Fibroblast of villous mesenchyme (primary cell): ENCODE measurements around the gene ADGRB2. TPM values are rescaled to one million over a fixed set of nuclear protein-coding genes. Genes with fewer than 3 reads are reported as not detected.

ENCODE experiments used
- DNase-seq: peaks from one replicate; pipeline ENCODE4 v3.0.0-alpha.2; 2010; ENCODE audit warnings: low read depth
- H3K4me3 ChIP-seq: 2 replicates; pipeline ENCODE4 v1.5.1; 2011; ENCODE audit warnings: low read depth, mild to moderate bottlenecking, low read length
- total RNA-seq: library from RNA; depleted of rRNA; stranded (reverse); fragments of >200 nt; gene quantifications from 2 replicates; pipeline ENCODE4 v1.2.3, GENCODE V29; 2012
- TF ChIP-seq, protein P1 (sequence below): IDR thresholded peaks from 2 replicates; pipeline ENCODE4 v1.5.1; 2012; ENCODE audit warnings: low read depth, mild to moderate bottlenecking, low read length; ENCODE audit not compliant: insufficient read depth

ADGRB2 gene
- total RNA-seq, 1 donor, result 14.2 TPM

DNA sequence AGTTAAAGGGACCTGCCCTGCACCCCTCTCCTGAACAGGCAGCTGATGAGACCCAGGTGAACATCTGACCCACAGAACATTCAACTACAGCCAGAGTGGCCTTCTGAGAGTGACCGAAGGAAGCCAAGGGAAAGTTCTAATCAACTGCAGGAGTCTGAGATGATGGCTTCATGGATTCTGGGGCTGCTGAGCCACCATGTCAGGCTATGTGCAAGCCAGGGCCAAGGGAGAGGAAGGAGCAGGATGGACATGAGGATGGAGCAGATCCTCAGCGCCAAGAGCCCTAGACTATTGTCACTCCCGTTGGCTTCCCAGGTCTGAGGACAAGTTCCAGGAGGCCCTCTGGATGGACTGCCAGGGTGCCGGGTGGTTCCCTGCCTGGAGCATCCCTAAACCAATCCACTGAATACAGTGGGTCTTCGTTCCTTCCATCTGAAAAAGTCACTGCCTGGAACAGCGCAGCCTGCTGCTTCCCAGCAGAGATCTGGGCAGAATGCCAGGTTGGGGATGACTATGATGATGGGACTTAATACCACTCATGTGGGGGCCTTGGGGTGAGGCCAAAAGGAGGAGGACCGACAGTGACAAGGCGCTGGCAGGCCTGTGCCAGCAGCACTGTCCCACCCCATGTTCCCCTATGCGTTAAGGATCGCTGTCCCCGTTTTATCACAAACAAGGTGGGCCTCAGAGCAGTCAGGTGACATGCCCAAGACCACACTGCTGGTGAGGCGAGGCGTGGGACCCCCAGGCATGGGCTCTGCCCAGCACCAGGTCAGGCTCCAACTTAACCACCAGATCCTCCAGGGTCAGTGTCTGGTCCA is 31.9 kb upstream of the ADGRB2 start:
- no peak overlapping the region for H3K4me3 ChIP-seq
- peak; percentile 75 for DNase-seq
- TF ChIP-seq, protein P1, sequence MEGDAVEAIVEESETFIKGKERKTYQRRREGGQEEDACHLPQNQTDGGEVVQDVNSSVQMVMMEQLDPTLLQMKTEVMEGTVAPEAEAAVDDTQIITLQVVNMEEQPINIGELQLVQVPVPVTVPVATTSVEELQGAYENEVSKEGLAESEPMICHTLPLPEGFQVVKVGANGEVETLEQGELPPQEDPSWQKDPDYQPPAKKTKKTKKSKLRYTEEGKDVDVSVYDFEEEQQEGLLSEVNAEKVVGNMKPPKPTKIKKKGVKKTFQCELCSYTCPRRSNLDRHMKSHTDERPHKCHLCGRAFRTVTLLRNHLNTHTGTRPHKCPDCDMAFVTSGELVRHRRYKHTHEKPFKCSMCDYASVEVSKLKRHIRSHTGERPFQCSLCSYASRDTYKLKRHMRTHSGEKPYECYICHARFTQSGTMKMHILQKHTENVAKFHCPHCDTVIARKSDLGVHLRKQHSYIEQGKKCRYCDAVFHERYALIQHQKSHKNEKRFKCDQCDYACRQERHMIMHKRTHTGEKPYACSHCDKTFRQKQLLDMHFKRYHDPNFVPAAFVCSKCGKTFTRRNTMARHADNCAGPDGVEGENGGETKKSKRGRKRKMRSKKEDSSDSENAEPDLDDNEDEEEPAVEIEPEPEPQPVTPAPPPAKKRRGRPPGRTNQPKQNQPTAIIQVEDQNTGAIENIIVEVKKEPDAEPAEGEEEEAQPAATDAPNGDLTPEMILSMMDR, result peak; percentile 5

DNA sequence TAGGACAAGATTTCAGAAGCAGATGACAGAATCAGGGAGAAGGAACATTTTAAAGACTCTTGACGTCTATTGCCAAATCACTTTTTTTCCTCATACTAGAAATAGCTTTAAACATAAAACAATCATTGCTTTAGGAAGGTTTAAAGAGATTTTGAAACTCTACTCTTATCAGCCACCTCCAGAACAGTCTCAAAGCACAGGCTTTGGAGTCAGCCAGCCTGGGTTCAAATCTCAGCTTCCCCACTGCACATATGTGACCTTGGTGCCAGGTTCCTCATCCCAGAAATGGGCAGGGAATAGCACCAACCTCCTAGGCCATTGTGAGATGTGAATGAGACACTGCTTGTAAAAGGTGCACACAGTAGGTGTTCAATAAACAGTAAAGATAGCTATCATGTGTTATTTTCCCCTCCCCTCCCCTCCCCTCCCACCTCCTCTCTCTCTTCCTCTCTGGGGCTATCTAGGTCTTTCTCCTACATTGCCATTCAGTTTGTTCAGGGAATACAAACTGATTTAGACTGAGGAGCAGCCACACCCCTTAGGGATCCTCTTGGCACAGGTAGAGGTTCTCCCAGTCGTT is 31.0 kb upstream of the ADGRB2 start:
- DNase-seq, result no peak
- no peak overlapping the region for H3K4me3 ChIP-seq
- TF ChIP-seq, protein P1, result no peak

DNA sequence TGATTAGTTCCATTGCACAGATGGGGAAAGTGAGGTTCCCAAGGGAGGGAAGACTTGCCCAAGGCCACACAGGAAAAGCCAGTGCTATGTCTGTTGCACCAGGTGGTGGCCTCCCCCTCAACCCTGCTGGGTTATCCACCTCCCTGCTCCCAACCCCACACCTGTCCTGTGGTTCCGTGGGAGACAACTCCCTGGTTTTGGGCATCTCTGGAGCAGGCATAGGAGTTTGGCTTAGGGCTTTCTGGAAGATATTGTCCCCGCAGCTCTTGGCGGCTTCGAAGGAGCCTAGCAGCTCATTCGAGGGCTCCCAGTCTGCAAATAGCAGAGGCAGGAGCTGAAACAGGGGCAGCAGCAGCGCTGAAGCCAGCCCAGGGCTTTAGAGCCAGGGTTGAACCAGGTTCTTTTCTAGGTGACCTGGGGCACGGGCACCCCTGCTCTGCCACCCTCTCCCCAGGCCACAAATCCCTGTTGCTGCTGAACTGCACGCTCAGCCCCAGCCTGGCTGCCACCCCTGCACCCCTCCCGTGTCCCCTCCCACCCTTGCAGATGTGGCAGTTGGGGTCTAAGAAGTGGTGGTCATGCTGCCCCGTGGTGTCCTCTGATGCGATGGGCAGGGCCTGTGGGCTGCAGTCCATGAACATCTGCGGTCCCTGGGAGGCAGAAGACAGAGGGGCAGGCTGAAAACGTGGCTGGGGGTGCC is 29.6 kb upstream of the ADGRB2 start:
- TF ChIP-seq, protein P1, result no peak
- DNase-seq, result no peak
- H3K4me3 ChIP-seq, result no peak overlapping the region

DNA sequence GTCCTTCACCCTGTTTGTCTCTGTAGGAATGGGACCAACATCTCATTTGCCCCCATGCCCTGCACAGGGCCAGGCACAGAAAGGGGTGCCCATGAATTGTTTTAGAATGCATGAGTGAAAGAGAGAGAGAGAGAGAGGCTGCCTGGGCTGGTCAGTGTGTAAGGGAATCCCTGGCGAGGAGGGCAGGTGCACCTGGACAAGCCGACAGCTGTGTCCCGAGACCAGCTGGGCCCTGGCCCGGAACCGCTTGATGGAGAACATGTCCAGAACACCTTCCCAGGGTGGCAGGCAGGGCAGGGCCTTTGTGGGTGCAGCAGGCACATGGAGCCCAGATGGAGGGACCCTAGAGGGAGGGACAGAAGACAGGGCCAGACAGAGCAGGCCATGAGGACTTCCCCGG is 28.9 kb upstream of the ADGRB2 start:
- TF ChIP-seq, protein P1, result no peak
- no peak overlapping the region for H3K4me3 ChIP-seq
- no peak for DNase-seq

DNA sequence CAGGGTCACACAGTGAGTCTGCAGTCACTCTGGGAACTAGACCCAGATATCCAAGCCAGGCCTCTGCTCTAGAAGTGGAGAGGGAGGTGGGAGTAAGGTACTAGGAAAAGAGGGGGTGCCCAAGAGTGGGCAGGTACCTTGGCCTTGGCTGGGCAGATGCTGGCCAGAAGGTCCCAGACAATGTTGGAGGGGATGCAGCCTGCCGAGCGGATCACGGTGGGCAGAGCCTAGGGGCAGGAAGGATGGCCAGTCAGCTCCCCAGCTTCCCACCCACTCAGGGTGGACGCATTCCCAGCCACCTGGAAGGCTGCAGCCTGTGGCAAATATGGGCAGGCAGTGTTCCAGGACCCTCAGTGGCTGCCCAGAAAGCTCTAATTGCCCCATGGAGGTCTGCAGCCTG is 28.4 kb upstream of the ADGRB2 start:
- no peak overlapping the region for H3K4me3 ChIP-seq
- DNase-seq, result no peak
- TF ChIP-seq, protein P1, result no peak

DNA sequence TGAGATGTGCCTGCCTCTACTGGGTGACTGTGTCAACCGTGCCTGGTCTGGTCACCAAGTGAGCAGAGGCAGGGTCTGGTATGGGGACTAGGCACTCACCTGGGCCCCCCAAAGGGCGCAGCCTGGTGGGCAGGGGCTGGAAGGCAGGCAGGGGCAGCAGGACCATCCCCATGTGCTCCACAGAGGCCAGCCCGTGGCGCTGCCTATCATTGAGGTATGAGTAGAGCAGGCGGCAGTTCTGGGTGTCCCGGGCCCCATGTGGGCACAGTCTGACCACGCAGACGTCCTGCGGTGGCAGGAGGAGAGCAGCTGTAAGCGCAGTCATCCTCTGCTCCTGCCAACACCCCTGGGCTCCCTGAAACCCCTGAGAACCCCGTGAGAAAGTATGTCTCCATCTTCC is 28.0 kb upstream of the ADGRB2 start:
- no peak overlapping the region for H3K4me3 ChIP-seq
- DNase-seq, result no peak

More for the DNA sequence above, 28.0 kb upstream of the ADGRB2 start:
- TF ChIP-seq, protein P1, result no peak
